ENCODE measurements around the gene SPACDR. TPM values are rescaled to one million over a fixed set of nuclear protein-coding genes. Genes with fewer than 3 reads are reported as not detected.
"Not testable (repeated sequence)": the region's sequence is repeated elsewhere in the genome, so short reads cannot be mapped to it uniquely, and the experiment has no call there.

SPACDR gene
- 1 to 10 TPM; 3.5 to 3.9 TPM for total RNA-seq

DNA sequence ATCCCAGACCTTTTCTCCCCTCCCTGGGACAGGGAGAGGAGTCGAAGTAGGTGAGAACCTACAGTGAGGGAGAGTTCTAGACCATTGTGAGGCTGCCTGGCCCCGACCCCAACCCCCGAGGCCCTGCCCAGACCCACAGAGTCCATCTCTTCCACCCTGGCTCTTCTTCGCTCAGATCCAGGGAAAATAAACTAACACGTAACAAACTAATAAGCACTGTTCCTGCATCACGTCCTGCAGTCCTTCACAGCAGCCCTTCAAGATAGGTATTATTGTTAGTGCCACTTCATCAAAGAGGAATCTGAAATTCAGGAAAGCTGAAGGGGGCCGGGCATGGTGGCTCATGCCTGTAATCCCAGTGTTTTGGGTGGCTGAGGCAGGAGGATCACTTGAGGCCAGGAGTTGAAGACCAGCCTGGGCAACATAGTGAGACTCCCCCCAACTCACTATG, at the start of gene SPACDR:
TSS of gene SPACDR (minus strand) at position 51 of the 451 bp plus-strand sequence. CDS start 235 bp downstream, outside the sequence.
- Mint-ChIP-seq H3K27ac (no peak within 1 kb of the TSS), H3K9me3 (no peaks in the 10 kb centered on the region), H3K4me3 (no peak within 1 kb of the TSS), H3K36me3 (peaks cover 10% of the 10 kb centered on the region), H3K4me1 (ENCODE audit: low read depth) (peaks cover 4% of the 10 kb centered on the region), H3K27me3 (no peaks in the 10 kb centered on the region)
- DNase-seq: no peak
- intact Hi-C loops (cut with micrococcal nuclease): no loop called here
- ChIA-PET POLR2A (no interaction called here), CTCF (interaction anchor here (1.8 to 2.0 kb wide), 2 partner anchors 13 to 95 kb away, joined by 5 read pairs; no protein-coding TSS in a partner anchor)

- Mint-ChIP-seq H3K27ac (no peak overlapping the region), H3K4me3 (no peak overlapping the region)
- CTCF ChIA-PET: interaction anchor here (1.1 kb wide), 1 partner anchor 46 kb away, joined by 4 read pairs; no protein-coding TSS in a partner anchor
These were observed 49.3 kb upstream of the SPACDR start for GRCh38 chr7:100513212-100513810.

DNA sequence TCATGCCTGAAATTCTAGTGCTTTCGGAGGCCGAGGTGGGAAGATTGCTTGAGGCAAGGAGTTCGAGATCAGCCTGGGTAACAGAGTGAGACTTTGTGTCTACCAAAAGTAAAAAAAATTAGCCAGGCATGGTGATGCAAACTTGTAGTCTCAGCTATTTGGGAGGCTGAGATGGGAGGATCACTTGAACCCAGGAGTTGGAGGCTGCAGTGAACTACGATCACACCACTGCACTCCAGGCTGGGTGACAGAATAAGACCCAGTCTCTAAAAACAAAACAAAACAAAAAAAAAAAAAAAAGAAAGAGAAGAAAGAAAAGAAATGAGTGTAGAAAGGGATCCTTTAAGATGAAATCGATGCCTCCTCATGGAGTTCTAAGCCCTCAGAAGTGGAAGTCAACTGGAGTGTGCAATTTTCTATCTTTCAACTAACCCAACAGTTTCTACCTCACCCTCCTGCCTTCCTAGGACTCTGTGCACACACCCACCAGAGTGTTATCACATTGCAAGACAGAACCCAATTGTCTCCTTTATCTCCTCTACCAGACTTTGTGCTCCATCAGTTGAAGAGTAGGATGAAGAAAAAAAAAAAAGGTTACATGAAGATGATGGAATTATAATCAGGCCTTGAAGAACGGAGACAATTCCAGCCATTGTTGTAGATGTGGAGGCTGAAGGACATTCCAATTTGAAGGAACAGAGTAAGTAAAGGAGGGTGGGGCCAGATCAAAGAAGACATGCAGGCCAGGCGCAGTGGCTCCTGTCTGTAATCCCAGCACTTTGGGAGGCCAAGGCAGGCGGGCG, 46.6 kb upstream of the SPACDR start:
- intact Hi-C loops (cut with micrococcal nuclease): no loop called here
- ChIA-PET POLR2A (no interaction called here), CTCF (no interaction called here)
- H3K4me3 Mint-ChIP-seq: no peak overlapping the region
- DNase-seq: no peak
- H3K27me3 Mint-ChIP-seq: no peaks in the 10 kb centered on the region
- no peaks in the 10 kb centered on the region for H3K36me3 Mint-ChIP-seq
- H3K9me3 Mint-ChIP-seq: no peaks in the 10 kb centered on the region
- H3K27ac Mint-ChIP-seq: no peak overlapping the region
- H3K4me1 Mint-ChIP-seq (ENCODE audit: low read depth): peaks cover 6% of the 10 kb centered on the region

More at GRCh38 chr7:100513212-100513810, 49.3 kb upstream of the SPACDR start:
- Mint-ChIP-seq H3K36me3 (no peaks in the 10 kb centered on the region), H3K9me3 (no peaks in the 10 kb centered on the region), H3K4me1 (ENCODE audit: low read depth) (peaks cover 21% of the 10 kb centered on the region), H3K27me3 (no peaks in the 10 kb centered on the region)
- DNase-seq: no peak
- POLR2A ChIA-PET: no interaction called here
- intact Hi-C loops (cut with micrococcal nuclease): no loop called here

- POLR2A ChIA-PET: no interaction called here
- no peak overlapping the region for H3K4me3 Mint-ChIP-seq
- CTCF ChIA-PET: no interaction called here
These were observed 45.2 kb upstream of the SPACDR start for GRCh38 chr7:100509231-100509630.

DNA sequence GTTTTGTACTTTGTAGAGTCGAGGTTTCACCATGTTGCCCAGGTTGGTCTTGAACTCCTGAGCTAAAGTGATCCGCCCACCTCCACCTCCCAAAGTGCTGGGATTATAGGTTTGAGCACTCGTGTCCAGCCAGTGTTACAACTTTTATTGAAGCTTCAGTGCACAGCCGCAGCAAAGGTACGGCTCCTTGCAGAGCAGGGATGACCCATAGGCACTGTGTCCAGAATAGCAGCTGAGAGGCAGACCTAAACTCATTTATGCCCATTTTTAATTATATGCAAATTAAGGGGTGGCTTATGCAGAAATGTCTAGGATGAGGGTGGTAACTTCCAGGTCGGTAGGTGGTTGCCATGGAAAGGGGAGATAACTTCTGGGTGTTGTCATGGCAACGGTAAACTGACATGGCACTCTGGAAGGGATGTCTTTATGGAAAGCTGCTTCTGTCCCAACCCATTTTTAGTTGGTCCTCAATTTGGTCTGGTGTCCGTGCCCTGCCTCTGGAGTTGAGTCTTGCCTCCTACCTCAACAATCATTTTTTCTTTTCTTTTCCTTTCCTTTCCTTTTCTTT, 42.4 kb upstream of the SPACDR start:
- no peak overlapping the region for H3K4me3 Mint-ChIP-seq
- no peaks in the 10 kb centered on the region for H3K36me3 Mint-ChIP-seq
- no peak overlapping the region for H3K27ac Mint-ChIP-seq
- no peaks in the 10 kb centered on the region for H3K9me3 Mint-ChIP-seq
- CTCF ChIA-PET: interaction anchor here (0.6 to 1.0 kb wide), 2 partner anchors 9 to 61 kb away, joined by 3 read pairs; no protein-coding TSS in a partner anchor
- DNase-seq: no peak
- H3K27me3 Mint-ChIP-seq: no peaks in the 10 kb centered on the region
- H3K4me1 Mint-ChIP-seq (ENCODE audit: low read depth): no peaks in the 10 kb centered on the region
- intact Hi-C loops (cut with micrococcal nuclease): no loop called here
- POLR2A ChIA-PET: interaction anchor here (0.6 kb wide), 1 partner anchor 54 kb away, joined by 3 read pairs; no protein-coding TSS in a partner anchor

More at GRCh38 chr7:100509231-100509630, 45.2 kb upstream of the SPACDR start:
- H3K4me1 Mint-ChIP-seq (ENCODE audit: low read depth): no peaks in the 10 kb centered on the region
- H3K27ac Mint-ChIP-seq: peak overlapping the region; percentile 26
- H3K27me3 Mint-ChIP-seq: no peaks in the 10 kb centered on the region
- intact Hi-C loops (cut with micrococcal nuclease): no loop called here
- H3K36me3 Mint-ChIP-seq: no peaks in the 10 kb centered on the region
- DNase-seq: no peak
- no peaks in the 10 kb centered on the region for H3K9me3 Mint-ChIP-seq

- no peak overlapping the region for H3K27ac Mint-ChIP-seq
These were observed 41.0 kb upstream of the SPACDR start for GRCh38 chr7:100504887-100505611.

GRCh38 chr7:100504031-100504430, 40.0 kb upstream of the SPACDR start:
- H3K4me1 Mint-ChIP-seq (ENCODE audit: low read depth); DNase-seq; H3K27ac Mint-ChIP-seq; CTCF ChIA-PET; intact Hi-C loops (cut with micrococcal nuclease); POLR2A ChIA-PET; H3K27me3 Mint-ChIP-seq; H3K9me3 Mint-ChIP-seq; H3K4me3 Mint-ChIP-seq; H3K36me3 Mint-ChIP-seq: not testable (repeated sequence)

More at GRCh38 chr7:100504887-100505611, 41.0 kb upstream of the SPACDR start:
- intact Hi-C loops (cut with micrococcal nuclease): no loop called here
- ChIA-PET POLR2A (no interaction called here), CTCF (no interaction called here)
- no peak for DNase-seq
- no peaks in the 10 kb centered on the region for H3K27me3 Mint-ChIP-seq
- no peaks in the 10 kb centered on the region for H3K4me1 Mint-ChIP-seq (ENCODE audit: low read depth)
- no peaks in the 10 kb centered on the region for H3K9me3 Mint-ChIP-seq
- no peak overlapping the region for H3K4me3 Mint-ChIP-seq
- no peaks in the 10 kb centered on the region for H3K36me3 Mint-ChIP-seq

DNA sequence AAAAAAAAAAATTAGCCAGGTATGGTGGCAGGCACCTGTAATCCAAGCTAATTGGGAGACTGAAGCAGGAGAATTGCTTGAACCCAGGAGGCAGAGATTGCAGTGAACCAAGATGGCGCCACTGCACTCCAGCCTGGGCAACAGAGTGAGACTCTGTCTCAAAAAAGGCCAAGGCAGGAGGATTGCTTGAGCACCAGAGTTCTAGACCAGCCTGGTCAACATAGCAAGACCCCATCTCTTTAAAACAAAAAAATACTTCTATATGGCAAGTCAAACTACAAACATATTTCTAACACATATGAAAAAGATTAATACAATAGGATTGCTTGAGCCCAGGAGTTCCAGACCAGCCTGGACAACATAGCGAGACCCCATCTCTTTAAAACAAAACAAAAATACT, 36.7 kb upstream of the SPACDR start:
- H3K9me3 Mint-ChIP-seq; H3K27ac Mint-ChIP-seq; POLR2A ChIA-PET; H3K4me1 Mint-ChIP-seq (ENCODE audit: low read depth); intact Hi-C loops (cut with micrococcal nuclease); H3K36me3 Mint-ChIP-seq; H3K27me3 Mint-ChIP-seq; DNase-seq; H3K4me3 Mint-ChIP-seq: not testable (repeated sequence)
- CTCF ChIA-PET: interaction anchor here (0.9 kb wide), 1 partner anchor 65 kb away, joined by 3 read pairs; no protein-coding TSS in a partner anchor

- intact Hi-C loops (cut with micrococcal nuclease): no loop called here
- Mint-ChIP-seq H3K36me3 (no peaks in the 10 kb centered on the region), H3K4me3 (no peak overlapping the region), H3K9me3 (no peaks in the 10 kb centered on the region), H3K27me3 (peaks cover 1% of the 10 kb centered on the region), H3K27ac (no peak overlapping the region), H3K4me1 (ENCODE audit: low read depth) (peaks cover 7% of the 10 kb centered on the region)
- POLR2A ChIA-PET: no interaction called here
- CTCF ChIA-PET: interaction anchor here (0.9 to 1.6 kb wide), 5 partner anchors 14 to 90 kb away, joined by 3 to 5 read pairs (median 3); no protein-coding TSS in a partner anchor
- no peak for DNase-seq
These were observed 32.4 kb upstream of the SPACDR start for GRCh38 chr7:100496509-100496908.

- DNase-seq: peak; percentile 76
- Mint-ChIP-seq H3K9me3 (no peaks in the 10 kb centered on the region), H3K4me3 (peak overlapping the region; percentile 64), H3K36me3 (no peaks in the 10 kb centered on the region), H3K4me1 (ENCODE audit: low read depth) (peaks cover 9% of the 10 kb centered on the region), H3K27me3 (peaks cover 1% of the 10 kb centered on the region), H3K27ac (no peak overlapping the region)
- POLR2A ChIA-PET: interaction anchor here (0.7 to 1.7 kb wide), 4 partner anchors 49 to 96 kb away, joined by 3 to 4 read pairs (median 3); partner anchors contain the start of genes FBXO24, LRCH4 and MEPCE
- CTCF ChIA-PET: interaction anchor here (0.8 to 3.4 kb wide), 4 partner anchors 11 to 66 kb away, joined by 4 to 17 read pairs (median 10); no protein-coding TSS in a partner anchor
- intact Hi-C loops (cut with micrococcal nuclease): no loop called here
These were observed 29.6 kb upstream of the SPACDR start for GRCh38 chr7:100493476-100494264.
